Loucy (cell line): ENCODE measurements around the gene TBC1D22A.

Source experiments
- H2AFZ ChIP-seq: fragments of 200-600 bp; sonication (generic); 2 replicates; pipeline ENCODE4 v1.6.0; 2016; ENCODE audit warnings: antibody characterized with exemption, mild to moderate bottlenecking, low read length, moderate library complexity
- H3F3A ChIP-seq: fragments of 200-600 bp; 2 replicates; pipeline ENCODE4 v1.6.0; 2016; ENCODE audit warnings: antibody characterized with exemption, low read depth, mild to moderate bottlenecking
- H3K27me3 ChIP-seq: fragments of 200-600 bp; sonication (generic); 2 replicates; pipeline ENCODE4 v1.6.1; 2014; ENCODE audit warnings: low read length, mild to moderate bottlenecking; ENCODE audit not compliant: insufficient read depth, poor library complexity, severe bottlenecking
- H3K36me3 ChIP-seq: fragments of 200-600 bp; sonication (generic); 2 replicates; pipeline ENCODE4 v1.6.1; 2016; ENCODE audit warnings: low read length; ENCODE audit not compliant: insufficient read depth
- H3K4me1 ChIP-seq: fragments of 200-600 bp; sonication (generic); 2 replicates; pipeline ENCODE4 v1.5.1; 2014; ENCODE audit warnings: low read length, mild to moderate bottlenecking; ENCODE audit not compliant: insufficient read depth, poor library complexity, severe bottlenecking
- H3K4me2 ChIP-seq: fragments of 200-600 bp; sonication (generic); 2 replicates; pipeline ENCODE4 v1.6.0; 2014; ENCODE audit warnings: antibody characterized with exemption, low read length, low read depth, mild to moderate bottlenecking; ENCODE audit not compliant: poor library complexity, severe bottlenecking
- H3K4me3 ChIP-seq: fragments of 200-600 bp; sonication (generic); 2 replicates; pipeline ENCODE4 v1.5.1; 2014; ENCODE audit warnings: low read length, mild to moderate bottlenecking, mixed read lengths; ENCODE audit not compliant: poor library complexity, severe bottlenecking
- H3K79me2 ChIP-seq: fragments of 200-600 bp; sonication (generic); 2 replicates; pipeline ENCODE4 v1.6.1; 2014; ENCODE audit warnings: low read length; ENCODE audit not compliant: insufficient read depth
- H3K9ac ChIP-seq: fragments of 200-600 bp; sonication (generic); 2 replicates; pipeline ENCODE4 v1.6.0; 2014; ENCODE audit warnings: mild to moderate bottlenecking, low read depth, low read length, moderate library complexity; ENCODE audit not compliant: poor library complexity, severe bottlenecking
- H3K9me2 ChIP-seq: fragments of 200-600 bp; sonication (generic); replicated peaks from 2 replicates; pipeline ENCODE4 v1.6.1; 2016; ENCODE audit warnings: low read depth, low read length, mixed read lengths
- H3K9me3 ChIP-seq: fragments of 200-600 bp; sonication (generic); 2 replicates; pipeline ENCODE4 v1.6.1; 2014; ENCODE audit warnings: mild to moderate bottlenecking, antibody characterized with exemption, low read length, low read depth; ENCODE audit not compliant: insufficient read depth
- H4K20me1 ChIP-seq: fragments of 200-600 bp; sonication (generic); 2 replicates; pipeline ENCODE4 v1.6.0; 2014; ENCODE audit warnings: antibody characterized with exemption, low read length, mild to moderate bottlenecking; ENCODE audit not compliant: insufficient read depth, poor library complexity, severe bottlenecking
- EZH2phosphoT487 ChIP-seq: fragments of 200-600 bp; IDR thresholded peaks from 2 replicates; pipeline ENCODE4 v1.6.1; 2018; ENCODE audit warnings: antibody characterized with exemption, mild to moderate bottlenecking, moderate library complexity, borderline replicate concordance
- TF ChIP-seq, protein P1 (sequence below): fragments of 200-600 bp; sonication (generic); conservative IDR thresholded peaks from 2 replicates; pipeline ENCODE4 v1.5.1; 2014; ENCODE audit warnings: mild to moderate bottlenecking, antibody characterized with exemption, low read length

Gene TBC1D22A

DNA sequence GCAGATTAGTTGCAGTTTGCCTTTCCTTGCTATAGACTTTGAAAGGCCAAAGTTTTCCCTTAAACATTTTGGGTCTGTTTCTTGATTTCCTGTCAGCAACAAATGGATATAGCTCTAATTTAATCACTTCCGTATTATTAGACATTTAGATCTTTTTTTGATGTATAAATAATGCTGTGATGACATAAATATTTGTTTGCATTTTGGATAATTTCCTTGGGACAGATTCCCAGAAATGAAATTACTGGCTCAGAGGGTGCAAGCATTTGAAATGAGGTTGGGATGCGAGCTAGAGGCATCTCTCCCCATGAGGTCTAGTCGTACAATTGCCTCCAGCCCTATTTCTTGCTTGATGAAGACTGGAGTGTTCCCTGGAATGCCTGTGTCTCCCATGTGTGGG, 94.2 kb downstream of the TBC1D22A start:
- Histone ChIP-seq H3F3A (no peaks in the 10 kb centered on the region), H3K9me2 (no peaks in the 10 kb centered on the region), H3K27me3 (no peaks in the 10 kb centered on the region), H2AFZ (no peak overlapping the region), H3K79me2 (peaks cover 6% of the 10 kb centered on the region; the same call in 1 of the 2 replicates), H3K9me3 (no peaks in the 10 kb centered on the region), H3K4me2 (no peak overlapping the region), H3K4me3 (no peak overlapping the region), H4K20me1 (no peaks in the 10 kb centered on the region), H3K4me1 (no peaks in the 10 kb centered on the region), H3K9ac (no peak overlapping the region), H3K36me3 (no peaks in the 10 kb centered on the region)
- TF ChIP-seq, protein P1, sequence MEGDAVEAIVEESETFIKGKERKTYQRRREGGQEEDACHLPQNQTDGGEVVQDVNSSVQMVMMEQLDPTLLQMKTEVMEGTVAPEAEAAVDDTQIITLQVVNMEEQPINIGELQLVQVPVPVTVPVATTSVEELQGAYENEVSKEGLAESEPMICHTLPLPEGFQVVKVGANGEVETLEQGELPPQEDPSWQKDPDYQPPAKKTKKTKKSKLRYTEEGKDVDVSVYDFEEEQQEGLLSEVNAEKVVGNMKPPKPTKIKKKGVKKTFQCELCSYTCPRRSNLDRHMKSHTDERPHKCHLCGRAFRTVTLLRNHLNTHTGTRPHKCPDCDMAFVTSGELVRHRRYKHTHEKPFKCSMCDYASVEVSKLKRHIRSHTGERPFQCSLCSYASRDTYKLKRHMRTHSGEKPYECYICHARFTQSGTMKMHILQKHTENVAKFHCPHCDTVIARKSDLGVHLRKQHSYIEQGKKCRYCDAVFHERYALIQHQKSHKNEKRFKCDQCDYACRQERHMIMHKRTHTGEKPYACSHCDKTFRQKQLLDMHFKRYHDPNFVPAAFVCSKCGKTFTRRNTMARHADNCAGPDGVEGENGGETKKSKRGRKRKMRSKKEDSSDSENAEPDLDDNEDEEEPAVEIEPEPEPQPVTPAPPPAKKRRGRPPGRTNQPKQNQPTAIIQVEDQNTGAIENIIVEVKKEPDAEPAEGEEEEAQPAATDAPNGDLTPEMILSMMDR: no peak

DNA sequence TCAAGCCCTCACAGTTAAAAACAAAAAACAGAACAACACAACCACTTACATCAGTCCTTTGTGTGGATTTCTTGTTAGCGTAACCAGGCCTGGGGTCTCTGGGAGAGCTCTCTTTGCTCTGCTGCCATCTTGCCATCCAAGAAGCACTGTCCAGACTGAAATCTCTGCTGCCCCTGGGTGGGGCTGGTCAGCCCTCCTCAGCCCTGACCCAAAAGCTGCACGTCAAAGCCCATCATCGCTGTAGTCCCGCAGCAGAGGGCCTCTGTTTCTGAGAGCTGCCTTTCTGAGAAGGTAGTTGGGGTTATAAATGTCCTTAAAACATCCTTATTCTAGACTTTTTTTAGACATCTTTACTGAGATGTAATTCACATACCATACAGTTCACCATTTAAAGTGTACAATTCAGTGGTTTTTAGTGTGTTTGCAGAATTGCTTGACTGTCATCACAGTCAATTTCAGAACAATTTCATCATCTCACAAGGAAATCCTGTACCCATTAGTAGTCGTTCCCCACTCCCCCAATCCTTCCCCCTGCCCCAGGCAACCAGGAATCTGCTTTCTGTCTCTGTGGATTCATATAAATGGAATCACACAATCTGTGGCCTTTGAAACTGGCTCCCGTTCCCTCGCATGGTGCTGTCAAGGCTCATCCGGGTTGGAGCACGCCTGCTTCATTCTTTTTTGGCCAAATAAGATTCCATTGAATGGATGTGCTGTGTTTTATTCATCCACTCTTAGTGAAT, 94.9 kb downstream of the TBC1D22A start:
- peaks cover 6% of the 10 kb centered on the region; the same call in 1 of the 2 replicates for H3K79me2 ChIP-seq
- H3K4me1 ChIP-seq: no peaks in the 10 kb centered on the region
- H3K27me3 ChIP-seq: no peaks in the 10 kb centered on the region
- H3F3A ChIP-seq: no peaks in the 10 kb centered on the region
- H3K9me3 ChIP-seq: no peaks in the 10 kb centered on the region
- H3K4me3 ChIP-seq: no peak overlapping the region
- TF ChIP-seq, protein P1: no peak
- TF ChIP-seq EZH2phosphoT487: no peak
- H3K4me2 ChIP-seq: no peak overlapping the region
- H2AFZ ChIP-seq: no peak overlapping the region
- no peaks in the 10 kb centered on the region for H3K36me3 ChIP-seq
- H3K9me2 ChIP-seq: no peaks in the 10 kb centered on the region
- no peak overlapping the region for H3K9ac ChIP-seq
- H4K20me1 ChIP-seq: no peaks in the 10 kb centered on the region

DNA sequence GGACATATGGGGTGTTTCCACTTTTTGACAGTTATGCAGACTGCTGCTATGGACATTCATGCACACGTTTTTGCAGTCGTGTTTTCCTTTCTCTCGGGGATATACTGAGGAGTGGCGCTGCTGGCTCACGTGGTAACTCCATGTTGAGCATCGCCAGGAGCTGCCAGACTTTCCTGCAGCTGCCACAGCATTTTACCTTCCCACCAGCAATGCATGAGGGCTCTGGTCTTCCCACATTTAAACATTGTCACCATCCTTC, 95.4 kb downstream of the TBC1D22A start:
- Histone ChIP-seq H3K4me3 (no peak overlapping the region), H3K9me3 (no peaks in the 10 kb centered on the region), H4K20me1 (no peaks in the 10 kb centered on the region), H3F3A (no peaks in the 10 kb centered on the region), H3K27me3 (no peaks in the 10 kb centered on the region), H3K9me2 (no peaks in the 10 kb centered on the region), H3K4me1 (no peaks in the 10 kb centered on the region), H3K36me3 (no peaks in the 10 kb centered on the region), H3K79me2 (peaks cover 6% of the 10 kb centered on the region; the same call in 1 of the 2 replicates), H2AFZ (no peak overlapping the region), H3K4me2 (no peak overlapping the region), H3K9ac (no peak overlapping the region)
- no peak for TF ChIP-seq EZH2phosphoT487
- TF ChIP-seq, protein P1: no peak
